DND-41 (cell line): ENCODE measurements around the gene LRRC3.

ENCODE experiments used
- CTCF ChIP-seq: IDR thresholded peaks from 2 replicates; pipeline ENCODE4 v1.5.1; 2012; ENCODE audit warnings: borderline replicate concordance, low read length, moderate library complexity, mild to moderate bottlenecking; ENCODE audit not compliant: poor library complexity, severe bottlenecking; ENCODE audit errors: extremely low read depth
- EZH2 ChIP-seq: IDR thresholded peaks from 3 replicates; pipeline ENCODE4 v1.6.1; 2012; ENCODE audit warnings: borderline replicate concordance, low read depth, mild to moderate bottlenecking, moderate library complexity, low read length, inconsistent platforms; ENCODE audit not compliant: severe bottlenecking

GRCh38 chr21:44456214-44456914 is 1.1 kb downstream of the LRRC3 start:
- TF ChIP-seq EZH2 (no peak), CTCF (no peak)
